H1 (cell line): ENCODE measurements around the gene CRYBG1. TPM values are rescaled to one million over a fixed set of nuclear protein-coding genes. Genes with fewer than 3 reads are reported as not detected.

Source experiments
- CTCF ChIA-PET: fragments of 300-600 bp; sonication (Branson Sonifier 250); formaldehyde crosslinking; loops from one replicate; lab custom pipeline; 2021; ENCODE audit not compliant: partially characterized antibody; lab: Charles Lee
- POLR2A ChIA-PET: fragments of 300-600 bp; sonication (Branson Sonifier 250); formaldehyde crosslinking; loops from one replicate; lab custom pipeline; 2021; ENCODE audit warnings: inconsistent platforms; ENCODE audit not compliant: partially characterized antibody; lab: Charles Lee
- DNase-seq, 2 experiments: peaks; one replicate each; pipeline versions ENCODE4 v3.0.0 to v3.0.0-alpha.2; 2010 to 2022; ENCODE audit warnings: low spot score in 2 of 2, low read depth in 1 of 2, mixed read lengths in 1 of 2
- FAIRE-seq: peaks from 2 replicates; lab custom pipeline; 2011; peaks lifted over from hg19 to GRCh38; lab: Jason Lieb, UNC
- H2AFZ ChIP-seq: 2 replicates; pipeline ENCODE4 v1.8.1; 2012; ENCODE audit warnings: low read length, inconsistent platforms
- H2AK5ac ChIP-seq: 2 replicates; pipeline ENCODE4 v1.6.1; 2013; ENCODE audit warnings: low read depth, low read length
- H2BK120ac ChIP-seq: replicated peaks from 2 replicates; pipeline ENCODE3; 2013; ENCODE audit warnings: low read depth, low read length, inconsistent platforms
- H2BK12ac ChIP-seq: 2 replicates; pipeline ENCODE4 v1.6.1; 2013; ENCODE audit warnings: low read depth, low read length
- H2BK15ac ChIP-seq: 2 replicates; pipeline ENCODE4 v1.6.1; 2013; ENCODE audit warnings: low read length
- H2BK20ac ChIP-seq: 2 replicates; pipeline ENCODE4 v1.6.1; 2013; ENCODE audit warnings: low read length
- H2BK5ac ChIP-seq: 2 replicates; pipeline ENCODE4 v1.6.1; 2013; ENCODE audit warnings: low read depth, low read length
- H3K14ac ChIP-seq: 2 replicates; pipeline ENCODE4 v1.6.1; 2013; ENCODE audit warnings: inconsistent platforms; ENCODE audit not compliant: insufficient read length
- H3K18ac ChIP-seq: 2 replicates; pipeline ENCODE4 v1.6.1; 2013; ENCODE audit warnings: low read length; ENCODE audit errors: extremely low read depth
- H3K23ac ChIP-seq: 2 replicates; pipeline ENCODE4 v1.6.1; 2013; ENCODE audit warnings: inconsistent platforms; ENCODE audit not compliant: insufficient read length
- H3K23me2 ChIP-seq: 2 replicates; pipeline ENCODE4 v1.6.1; 2013; ENCODE audit warnings: low read depth, low read length
- H3K27ac ChIP-seq: 2 replicates; pipeline ENCODE4 v1.6.1; 2011; ENCODE audit warnings: low read depth, low read length, inconsistent platforms
- H3K27me3 ChIP-seq, 4 experiments: replicated peaks in 1 of 4; 1 replicate in 1 of 4; 2 replicates in 3 of 4; pipeline versions ENCODE4 v1.6.1 to v1.8.1; 2011 to 2013; ENCODE audit warnings: low read length in 3 of 4, mild to moderate bottlenecking in 3 of 4, inconsistent platforms in 2 of 4, mixed read lengths in 2 of 4, moderate library complexity in 1 of 4; ENCODE audit not compliant: control insufficient read depth in 3 of 4, insufficient read depth in 3 of 4; ENCODE audit errors: extremely low read depth in 1 of 4
- H3K36me3 ChIP-seq, 4 experiments: 2 replicates each; pipeline versions ENCODE4 v1.6.1 to v1.8.1; 2011 to 2013; ENCODE audit warnings: mild to moderate bottlenecking in 4 of 4, low read length in 3 of 4, moderate library complexity in 2 of 4, control low read depth in 1 of 4, inconsistent platforms in 1 of 4; ENCODE audit not compliant: insufficient read depth in 4 of 4, control insufficient read depth in 2 of 4
- H3K4ac ChIP-seq: replicated peaks from 2 replicates; pipeline ENCODE3; 2013; ENCODE audit warnings: low read length, low read depth, mixed read lengths, inconsistent platforms; ENCODE audit not compliant: insufficient read length
- H3K4me1 ChIP-seq, 4 experiments: replicated peaks in 1 of 4; 1 replicate in 1 of 4; 2 replicates in 3 of 4; pipeline versions ENCODE4 v1.6.1 to v1.8.1; 2011 to 2013; ENCODE audit warnings: low read length in 3 of 4, inconsistent platforms in 2 of 4, mixed read lengths in 1 of 4; ENCODE audit not compliant: insufficient read depth in 4 of 4, control insufficient read depth in 3 of 4
- H3K4me2 ChIP-seq, 2 experiments: 2 replicates each; pipeline versions ENCODE4 v1.6.1 to v1.8.1; 2011 to 2013; ENCODE audit warnings: low read depth in 2 of 2, low read length in 2 of 2, control low read depth in 1 of 2, inconsistent platforms in 1 of 2, mild to moderate bottlenecking in 1 of 2; ENCODE audit not compliant: insufficient read depth in 1 of 2
- H3K4me3 ChIP-seq, 4 experiments: fragments of 200-600, 300-600 bp in 1 of 4; sonication (generic), shearing (Covaris generic), sonication (Bioruptor Twin) in 1 of 4; 2 replicates each; pipeline versions ENCODE4 v1.5.1 to v1.8.1; 2011 to 2016; ENCODE audit warnings: low read length in 4 of 4, low read depth in 3 of 4, control low read depth in 2 of 4, inconsistent platforms in 2 of 4, mild to moderate bottlenecking in 2 of 4, mixed read lengths in 1 of 4, moderate library complexity in 1 of 4; ENCODE audit not compliant: insufficient read depth in 2 of 4; ENCODE audit errors: extremely low read depth in 1 of 4
- H3K56ac ChIP-seq: replicated peaks from 2 replicates; pipeline ENCODE3; 2013; ENCODE audit warnings: low read depth, mild to moderate bottlenecking, mixed read lengths, low read length, inconsistent platforms; ENCODE audit not compliant: insufficient read length
- H3K79me1 ChIP-seq: 2 replicates; pipeline ENCODE4 v1.6.1; 2013; ENCODE audit warnings: low read depth, low read length, control low read depth
- H3K79me2 ChIP-seq, 2 experiments: 2 replicates each; pipeline versions ENCODE4 v1.6.1 to v1.8.1; 2012 to 2013; ENCODE audit warnings: low read length in 2 of 2, mild to moderate bottlenecking in 2 of 2, inconsistent platforms in 1 of 2; ENCODE audit not compliant: insufficient read depth in 2 of 2, control insufficient read depth in 1 of 2
- H3K9ac ChIP-seq, 4 experiments: replicated peaks in 1 of 4; 1 replicate in 1 of 4; 2 replicates in 3 of 4; pipeline versions ENCODE4 v1.6.1 to v1.8.1; 2011 to 2013; ENCODE audit warnings: low read depth in 3 of 4, low read length in 3 of 4, control low read depth in 2 of 4, mild to moderate bottlenecking in 2 of 4, moderate library complexity in 2 of 4, inconsistent platforms in 1 of 4; ENCODE audit errors: extremely low read depth in 1 of 4
- H3K9me3 ChIP-seq, 2 experiments: 2 replicates each; pipeline versions ENCODE4 v1.6.1 to v1.8.1; 2012 to 2013; ENCODE audit warnings: mild to moderate bottlenecking in 2 of 2, moderate library complexity in 2 of 2, control low read depth in 1 of 2, inconsistent platforms in 1 of 2, low read depth in 1 of 2, low read length in 1 of 2, mixed read lengths in 1 of 2; ENCODE audit not compliant: insufficient read depth in 2 of 2
- H4K20me1 ChIP-seq, 2 experiments: replicated peaks in 1 of 2; 2 replicates each; pipeline versions ENCODE3 to v1.8.1; 2011 to 2013; ENCODE audit warnings: inconsistent platforms in 2 of 2, low read length in 2 of 2, mild to moderate bottlenecking in 1 of 2; ENCODE audit not compliant: insufficient read depth in 2 of 2, control insufficient read depth in 1 of 2
- H4K5ac ChIP-seq: 2 replicates; pipeline ENCODE4 v1.6.1; 2013; ENCODE audit warnings: low read length, low read depth, mixed read lengths, inconsistent platforms; ENCODE audit not compliant: insufficient read length
- H4K8ac ChIP-seq: 2 replicates; pipeline ENCODE4 v1.8.0; 2013; ENCODE audit warnings: mild to moderate bottlenecking, moderate library complexity, low read length, inconsistent platforms; ENCODE audit not compliant: insufficient read depth; ENCODE audit errors: extremely low read depth
- H4K91ac ChIP-seq: replicated peaks from 2 replicates; pipeline ENCODE3; 2013; ENCODE audit warnings: low read length, mixed read lengths, inconsistent platforms; ENCODE audit not compliant: insufficient read length
- CREB1 ChIP-seq: IDR thresholded peaks from 2 replicates; pipeline ENCODE4 v1.6.1; 2012; ENCODE audit warnings: inconsistent platforms
- CTBP2 ChIP-seq: IDR thresholded peaks from 2 replicates; pipeline ENCODE4 v1.7.0; 2011; ENCODE audit warnings: borderline replicate concordance, mild to moderate bottlenecking, moderate library complexity, mixed read lengths, low read length; ENCODE audit not compliant: insufficient read depth, insufficient read length
- GTF2F1 ChIP-seq: IDR thresholded peaks from 2 replicates; pipeline ENCODE4 v1.6.1; 2012; ENCODE audit warnings: low read depth, low read length, improper control_type of control experiment, borderline replicate concordance
- KDM4A ChIP-seq: IDR thresholded peaks from one replicate; pipeline ENCODE4 v1.7.1; 2012; ENCODE audit warnings: low read depth, mild to moderate bottlenecking, moderate library complexity, low read length, inconsistent platforms; ENCODE audit not compliant: severe bottlenecking
- NRF1 ChIP-seq: IDR thresholded peaks from 2 replicates; pipeline ENCODE4 v1.6.1; 2011; ENCODE audit warnings: mild to moderate bottlenecking, low read depth, low read length, improper control_type of control experiment
- PHF8 ChIP-seq: fragments of 200-600 bp; sonication (generic); conservative IDR thresholded peaks from 2 replicates; pipeline ENCODE4 v1.7.1; 2012; ENCODE audit warnings: low read depth, mild to moderate bottlenecking, inconsistent platforms, low read length, moderate library complexity
- POLR2AphosphoS5 ChIP-seq: IDR thresholded peaks from 2 replicates; pipeline ENCODE4 v1.6.1; 2011; ENCODE audit warnings: low read depth, low read length
- RAD21 ChIP-seq, 2 experiments: IDR thresholded peaks in 1 of 2; conservative IDR thresholded peaks in 1 of 2; 2 replicates each; pipeline ENCODE4 v1.6.1; 2011; ENCODE audit warnings: low read depth in 2 of 2, low read length in 2 of 2, improper control_type of control experiment in 1 of 2, inconsistent platforms in 1 of 2, mild to moderate bottlenecking in 1 of 2, moderate library complexity in 1 of 2
- SIN3A ChIP-seq, 2 experiments: IDR thresholded peaks in 1 of 2; conservative IDR thresholded peaks in 1 of 2; 2 replicates each; pipeline ENCODE4 v1.6.1; 2011 to 2012; ENCODE audit warnings: low read length in 2 of 2, improper control_type of control experiment in 1 of 2, low read depth in 1 of 2, mild to moderate bottlenecking in 1 of 2
- SRF ChIP-seq: IDR thresholded peaks from 2 replicates; pipeline ENCODE4 v1.6.1; 2011; ENCODE audit warnings: mild to moderate bottlenecking, low read depth, low read length, moderate library complexity
- SUZ12 ChIP-seq: fragments of 200-600 bp; sonication (generic); IDR thresholded peaks from 2 replicates; pipeline ENCODE4 v1.6.1; 2012; ENCODE audit warnings: mild to moderate bottlenecking, inconsistent platforms, low read length, moderate library complexity, mixed read lengths
- TEAD4 ChIP-seq: IDR thresholded peaks from 2 replicates; pipeline ENCODE4 v1.6.1; 2012; ENCODE audit warnings: low read depth, low read length, inconsistent platforms, mixed read lengths
- WGBS, 2 experiments: shearing (Covaris generic) in 1 of 2; methylation state at CpG; one replicate each; pipeline versions ENCODE4 v1.1.6 to v1.1.7; 2013 to 2015; ENCODE audit warnings: low lambda C conversion rate in 2 of 2, mixed read lengths in 2 of 2, inconsistent platforms in 1 of 2, low coverage in 1 of 2, missing lambda C conversion rate in 1 of 2; ENCODE audit not compliant: insufficient replicate concordance in 2 of 2, insufficient coverage in 1 of 2, insufficient read length in 1 of 2; ENCODE audit errors: extremely low coverage in 1 of 2, missing lambda C conversion rate in 1 of 2; 5-methylcytosine and 5-hydroxymethylcytosine counted together
- polyA plus RNA-seq, 7 experiments: library from polyadenylated mRNA; depleted of rRNA in 3 of 7; stranded (reverse) in 5 of 7; unstranded in 2 of 7; fragments of >200 nt in 5 of 7; fragments of 200-250 nt in 2 of 7; gene quantifications; 1 replicate in 5 of 7; 2 replicates in 1 of 7; 4 replicates in 1 of 7; pipeline versions ENCODE4 v1.2.1 to v1.2.3, GENCODE V29; 2011 to 2013; ENCODE audit warnings: missing spikeins in 2 of 7, mixed read lengths in 2 of 7
- total RNA-seq: library from RNA; stranded (reverse); fragmentation: NEBNext Ultra II Directional; extraction: Animal tissue kit (Norgen Biotek cat#: 25700); gene quantifications from 2 replicates; pipeline ENCODE4 v1.2.1, GENCODE V29; 2021

Gene CRYBG1
- total and polyA plus RNA-seq, 2 of the 8 experiments (the other 6 are each of a cell fraction or from before 2014, with no cell fraction given): 2.2 to 11.6 TPM

GRCh38 chr6:106527979-106528378, 167.5 kb downstream of the CRYBG1 start:
- WGBS, 2 experiments: 57% methylated on average over 3 of the region's 3 CpGs; no CpG with 5 or more reads in 1 of the 2 experiments
- H2AK5ac ChIP-seq: no peak overlapping the region
- H2BK120ac ChIP-seq: no peak overlapping the region
- POLR2A ChIA-PET: no interaction called here
- no peak overlapping the region for H4K5ac ChIP-seq
- no peak overlapping the region for H3K9ac ChIP-seq
- no peak overlapping the region for H3K4me2 ChIP-seq
- H3K23me2 ChIP-seq: no peaks in the 10 kb centered on the region
- H3K56ac ChIP-seq: no peak overlapping the region
- H2BK5ac ChIP-seq: no peak overlapping the region
- no peak overlapping the region for H2BK12ac ChIP-seq
- no peak overlapping the region for H3K27ac ChIP-seq
- H3K27me3 ChIP-seq: no peaks in the 10 kb centered on the region
- CTCF ChIA-PET: no interaction called here
- no peak overlapping the region for H3K18ac ChIP-seq
- H3K79me2 ChIP-seq: no peaks in the 10 kb centered on the region
- H3K4ac ChIP-seq: no peak overlapping the region
- no peak for DNase-seq
- H3K4me3 ChIP-seq: no peak overlapping the region
- no peaks in the 10 kb centered on the region for H3K79me1 ChIP-seq
- H3K9me3 ChIP-seq: no peaks in the 10 kb centered on the region
- no peaks in the 10 kb centered on the region for H3K36me3 ChIP-seq
- FAIRE-seq: no peak
- no peak overlapping the region for H3K23ac ChIP-seq
- no peaks in the 10 kb centered on the region for H4K20me1 ChIP-seq
- H4K8ac ChIP-seq: no peak overlapping the region
- no peak overlapping the region for H2AFZ ChIP-seq
- H3K4me1 ChIP-seq: no peaks in the 10 kb centered on the region
- no peak overlapping the region for H2BK20ac ChIP-seq
- TF ChIP-seq POLR2AphosphoS5 (no peak), RAD21 (IDR thresholded peaks at IDR 0.05 in 1 of 2, conservative IDR thresholded peaks at IDR 0.05 in 1 of 2; ENCODE audit: low read depth in 2 of 2, low read length in 2 of 2) (no peak), PHF8 (no peak), NRF1 (no peak), KDM4A (no peak), SUZ12 (no peak), CTBP2 (no peak), GTF2F1 (no peak), TEAD4 (no peak), CREB1 (no peak), SIN3A (conservative IDR thresholded peaks at IDR 0.05 in 1 of 2, IDR thresholded peaks at IDR 0.05 in 1 of 2; ENCODE audit: low read depth in 1 of 2, low read length in 2 of 2) (no peak), SRF (no peak)
- H3K14ac ChIP-seq: no peak overlapping the region
- H2BK15ac ChIP-seq: no peak overlapping the region
- no peak overlapping the region for H4K91ac ChIP-seq
